Measurements from ENCODE around the gene SLC51A. TPM values are rescaled to one million over a fixed set of nuclear protein-coding genes. Genes with fewer than 3 reads are reported as not detected.

The SLC51A gene
- total and polyA plus RNA-seq, 2 of the 13 experiments (the other 11 are each of a cell fraction or from before 2014, with no cell fraction given) = 4.3 to 48.8 TPM

- Histone ChIP-seq H3K9me3 (ENCODE audit: low read length) (no peaks in the 10 kb centered on the region), H3K79me2 (ENCODE audit: insufficient read depth, low read length) (no peaks in the 10 kb centered on the region), H3K27me3 (ENCODE audit: control insufficient read depth in 1 of 2, insufficient read depth in 2 of 2, low read length in 2 of 2) (peaks cover 0 to 12% of the 10 kb centered on the region in 2 experiments; a peak in 1 of 5 replicates), H4K20me1 (ENCODE audit: insufficient read depth, low read length) (no peaks in the 10 kb centered on the region), H3K27ac (ENCODE audit: extremely low read length, insufficient read depth, low read length) (no peak overlapping the region), H3K4me1 (ENCODE audit: insufficient read depth, low read length) (peaks cover 39% of the 10 kb centered on the region), H3K36me3 (replicated peaks in 1 of 2; ENCODE audit: control insufficient read depth in 1 of 2, insufficient read depth in 2 of 2, low read length in 2 of 2) (no peaks in the 10 kb centered on the region), H2AFZ (ENCODE audit: low read length) (no peak overlapping the region), H3K9ac (ENCODE audit: insufficient read depth, low read depth, low read length) (no peak overlapping the region), H3K4me2 (ENCODE audit: low read depth, low read length) (no peak overlapping the region), H3K4me3 (replicated peaks in 1 of 3; ENCODE audit: insufficient read depth in 1 of 3, low read depth in 2 of 3, low read length in 3 of 3) (no peak overlapping the region)
- FAIRE-seq (no peak), ATAC-seq (peak; percentile 40), DNase-seq (ENCODE audit: low spot score) (no peak)
- CTCF ChIA-PET (ENCODE audit: low intra/inter-chr PET ratio, low total read pairs) = no interaction called here
- in situ Hi-C loops (cut with HindIII; ENCODE audit: extremely low pct_ligation_motif_present, low pct_unique_long_range_greater_than_20kb) (no loop called here), intact Hi-C loops (cut with micrococcal nuclease; ENCODE audit: unreplicated experiment) (loop anchor here (10.0 kb wide), 1 partner anchor 51 kb away; no protein-coding TSS in a partner anchor)
- POLR2A ChIA-PET = no interaction called here
- BruUV-seq (replicated peaks) = no TSS peak
- 49% methylated on average over 6 of the region's 9 CpGs for WGBS (ENCODE audit: low lambda C conversion rate)
- TF ChIP-seq BHLHE40 (IDR thresholded peaks at IDR 0.05; ENCODE audit: low read length) (peak; percentile 89), SP5 (CRISPR knock-in tag; IDR thresholded peaks at IDR 0.05; ENCODE audit: borderline replicate concordance, low read depth) (no peak), ZNF274 (CRISPR knock-in tag; IDR thresholded peaks at IDR 0.05) (no peak), ZNF362 (CRISPR knock-in tag; IDR thresholded peaks at IDR 0.05; ENCODE audit: borderline replicate concordance) (no peak), FOSL2 (CRISPR knock-in tag; IDR thresholded peaks at IDR 0.05) (peak; percentile 71), GABPB1 (CRISPR knock-in tag; IDR thresholded peaks at IDR 0.05) (no peak), THYN1 (CRISPR knock-in tag; IDR thresholded peaks at IDR 0.05; ENCODE audit: borderline replicate concordance, low read depth) (no peak), TEAD3 (CRISPR knock-in tag; optimal IDR thresholded peaks at IDR 0.05; ENCODE audit: borderline replicate concordance) (no peak), IRF1 (CRISPR knock-in tag; IDR thresholded peaks at IDR 0.05; ENCODE audit: low read depth) (no peak), RNF2 (conservative IDR thresholded peaks at IDR 0.05; ENCODE audit: low read depth) (no peak), TFDP1 (CRISPR knock-in tag; IDR thresholded peaks at IDR 0.05; ENCODE audit: borderline replicate concordance) (no peak), NR2F1 (CRISPR knock-in tag; IDR thresholded peaks at IDR 0.05) (peak in 1 of 2 experiments; percentile 58; a peak in 2 of 4 replicates)
Observed at GRCh38 chr3:196175722-196176121, 40.6 kb upstream of the SLC51A start.
